Mesenteric fat pad (tissue), 1 donor: ENCODE measurements around the gene APOC4. TPM values are rescaled to one million over a fixed set of nuclear protein-coding genes. Genes with fewer than 3 reads are reported as not detected.

Experiments used
- DNase-seq: peaks from one replicate; pipeline ENCODE4 v3.0.0-alpha.2; 2020; ENCODE audit warnings: low spot score
- total RNA-seq: library from RNA; stranded (reverse); fragmentation: NEBNext Ultra II Directional; extraction: Animal tissue kit (Norgen Biotek cat#: 25700); gene quantifications from one replicate; pipeline ENCODE4 v1.2.1, GENCODE V29; 2021
- donor health status: DM: yes; HTN: yes; CAD: no.

APOC4 gene
- total RNA-seq, 1 donor from 2014 or later, result not detected

- no peak for DNase-seq
Observed at GRCh38 chr19:44992336-44993163, 50.5 kb downstream of the APOC4 start.

- DNase-seq, result no peak
Observed at GRCh38 chr19:44993526-44993925, 51.5 kb downstream of the APOC4 start.

- DNase-seq, result no peak
Observed at GRCh38 chr19:44993926-44994537, 52.0 kb downstream of the APOC4 start.

Other genes starting within 250 kb of the APOC4 start
- gene CEACAM16, start 243.1 kb upstream of the APOC4 start, total RNA-seq, result not detected
- gene BCL3, start 193.5 kb upstream of the APOC4 start, total RNA-seq, result 73.8 TPM
- not detected for gene CBLC, start 164.3 kb upstream of the APOC4 start, total RNA-seq
- gene BCAM, start 133.1 kb upstream of the APOC4 start, total RNA-seq, result 42.3 TPM
- 103 TPM for gene NECTIN2, start 95.9 kb upstream of the APOC4 start, total RNA-seq
- gene TOMM40, start 51.0 kb upstream of the APOC4 start, total RNA-seq, result 60.5 TPM
- 162 TPM for gene APOE, start 36.4 kb upstream of the APOC4 start, total RNA-seq
- 32.3 TPM for gene APOC1, start 27.6 kb upstream of the APOC4 start, total RNA-seq
- 1.8 TPM for gene APOC2, start 3.8 kb downstream of the APOC4 start, total RNA-seq
- gene CLPTM1, start 13.1 kb downstream of the APOC4 start, total RNA-seq, result 109 TPM
- gene RELB, start 59.2 kb downstream of the APOC4 start, total RNA-seq, result 17.7 TPM
- 78.3 TPM for gene CLASRP, start 96.8 kb downstream of the APOC4 start, total RNA-seq
- gene ZNF296, start 134.2 kb downstream of the APOC4 start, total RNA-seq, result 0.61 TPM
- gene GEMIN7, start 137.0 kb downstream of the APOC4 start, total RNA-seq, result 18.3 TPM
- gene PPP1R37, start 150.9 kb downstream of the APOC4 start, total RNA-seq, result 22.0 TPM
- gene NKPD1, start 218.7 kb downstream of the APOC4 start, total RNA-seq, result not detected
- gene TRAPPC6A, start 236.0 kb downstream of the APOC4 start, total RNA-seq, result 12.3 TPM
- gene BLOC1S3, start 236.5 kb downstream of the APOC4 start, total RNA-seq, result 8.4 TPM